HG02870 (cell line): ENCODE measurements around the gene LSM14A.
"Not testable (repeated sequence)": the region's sequence is repeated elsewhere in the genome, so short reads cannot be mapped to it uniquely, and the experiment has no call there.

ENCODE experiments used
- ATAC-seq: cut with Tn5 transposase; IDR thresholded peaks from one replicate; pipeline ENCODE4 v1.9.1; 2021; ENCODE audit warnings: mild to moderate bottlenecking, moderate library complexity; ENCODE audit not compliant: unreplicated experiment

Gene LSM14A

GRCh38 chr19:34171877-34172660 is at the start of gene LSM14A:
TSS of gene LSM14A (plus strand) at chr19:34172504. CDS start at chr19:34172643, 139 bp downstream.
- peak; percentile 61 for ATAC-seq

- no peak for ATAC-seq
These were observed 47.5 kb upstream of the LSM14A start for GRCh38 chr19:34124828-34125227.

- no peak for ATAC-seq
These were observed 45.3 kb upstream of the LSM14A start for GRCh38 chr19:34126966-34127365.

- ATAC-seq, result no peak
These were observed 44.6 kb upstream of the LSM14A start for GRCh38 chr19:34127684-34128189.

GRCh38 chr19:34128558-34129250 is 43.6 kb upstream of the LSM14A start:
- no peak for ATAC-seq

- ATAC-seq, result no peak
These were observed 41.2 kb upstream of the LSM14A start for GRCh38 chr19:34131100-34131499.

- ATAC-seq, result not testable (repeated sequence)
These were observed 40.2 kb upstream of the LSM14A start for GRCh38 chr19:34132145-34132544.

GRCh38 chr19:34132706-34133105 is 39.6 kb upstream of the LSM14A start:
- ATAC-seq, result not testable (repeated sequence)

- peak; percentile 85 for ATAC-seq
These were observed 37.9 kb upstream of the LSM14A start for GRCh38 chr19:34134190-34135053.

- no peak for ATAC-seq
These were observed 37.1 kb upstream of the LSM14A start for GRCh38 chr19:34135054-34135800.

GRCh38 chr19:34135821-34136611 is 36.3 kb upstream of the LSM14A start:
- no peak for ATAC-seq

GRCh38 chr19:34141025-34141424 is 31.3 kb upstream of the LSM14A start:
- ATAC-seq, result no peak

GRCh38 chr19:34142440-34142839 is 29.9 kb upstream of the LSM14A start:
- no peak for ATAC-seq

GRCh38 chr19:34145741-34146202 is 26.5 kb upstream of the LSM14A start:
- no peak for ATAC-seq

- no peak for ATAC-seq
These were observed 23.6 kb upstream of the LSM14A start for GRCh38 chr19:34148658-34149185.

GRCh38 chr19:34149873-34150272 is 22.4 kb upstream of the LSM14A start:
- no peak for ATAC-seq

- no peak for ATAC-seq
These were observed 21.7 kb upstream of the LSM14A start for GRCh38 chr19:34150558-34150957.

GRCh38 chr19:34151439-34151838 is 20.9 kb upstream of the LSM14A start:
- no peak for ATAC-seq

- no peak for ATAC-seq
These were observed 17.9 kb upstream of the LSM14A start for GRCh38 chr19:34154401-34154800.
